Fibroblast of upper back skin (primary cell): Measurements from ENCODE around the gene EHF.
A peak's percentile ranks its signal among the peaks of the same experiment; 100 is the strongest.
"Not testable (repeated sequence)": the region's sequence is repeated elsewhere in the genome, so short reads cannot be mapped to it uniquely, and the experiment has no call there.

Experiments used
- DNase-seq: peaks from one replicate; pipeline ENCODE4 v3.0.0-alpha.2; 2013

Gene EHF

GRCh38 chr11:34671946-34672345, 51.1 kb downstream of the EHF start:
- DNase-seq = no peak

- DNase-seq = no peak
Measured at GRCh38 chr11:34674038-34674437, 53.1 kb downstream of the EHF start.

GRCh38 chr11:34676227-34676626, 55.3 kb downstream of the EHF start:
- DNase-seq = no peak

GRCh38 chr11:34679681-34680080, 58.8 kb downstream of the EHF start:
- no peak for DNase-seq

- DNase-seq = peak; percentile 4
Measured at GRCh38 chr11:34680206-34680605, 59.3 kb downstream of the EHF start.

GRCh38 chr11:34680918-34681586, 60.2 kb downstream of the EHF start:
- DNase-seq = peak; percentile 1

- DNase-seq = peak; percentile 60
Measured at GRCh38 chr11:34682825-34683224, 61.9 kb downstream of the EHF start.

- no peak for DNase-seq
Measured at GRCh38 chr11:34683396-34683795, 62.5 kb downstream of the EHF start.

- DNase-seq = no peak
Measured at GRCh38 chr11:34685864-34686263, 65.0 kb downstream of the EHF start.

- not testable (repeated sequence) for DNase-seq
Measured at GRCh38 chr11:34692299-34692698, 71.4 kb downstream of the EHF start.

GRCh38 chr11:34696862-34697261, 76.0 kb downstream of the EHF start:
- no peak for DNase-seq

- no peak for DNase-seq
Measured at GRCh38 chr11:34706709-34707461, 86.0 kb downstream of the EHF start.

- DNase-seq = no peak
Measured at GRCh38 chr11:34707462-34707840, 86.6 kb downstream of the EHF start.
